Left renal cortex interstitium (tissue), 4 donors: ENCODE measurements around the gene ZNF862. TPM values are rescaled to one million over a fixed set of nuclear protein-coding genes. Genes with fewer than 3 reads are reported as not detected.
"Not testable (repeated sequence)": the region's sequence is repeated elsewhere in the genome, so short reads cannot be mapped to it uniquely, and the experiment has no call there.

Experiments
- DNase-seq, 4 donors: peaks; one replicate each; pipeline ENCODE4 v3.0.0-alpha.2; 2013; ENCODE audit warnings: low read depth in 4 of 4, low spot score in 2 of 4, missing footprints in 1 of 4
- polyA plus RNA-seq, 4 donors: library from polyadenylated mRNA; unstranded; fragments of 120-200 nt; gene quantifications; one replicate each; pipeline ENCODE4 v1.2.1, GENCODE V29; 2013; ENCODE audit not compliant: insufficient read length in 4 of 4

The ZNF862 gene
- polyA plus RNA-seq, 4 donors, result 16.9 to 31.7 (median 22.1) TPM

- not testable (repeated sequence) for DNase-seq
Measured at GRCh38 chr7:149912126-149912525, 74.0 kb downstream of the ZNF862 start.

Other genes starting within 250 kb of the ZNF862 start
- gene ZNF467, start 64.8 kb upstream of the ZNF862 start, polyA plus RNA-seq, result 10 to 100 TPM; 24.9 to 39.2 (median 36.2) TPM
- 10 to 100 TPM; 24.3 to 29.3 (median 28.3) TPM for gene ATP6V0E2, start 35.6 kb downstream of the ZNF862 start, polyA plus RNA-seq